Inflammatory macrophage treated with lipopolysaccharide for 4 hours (primary cell): Measurements from ENCODE around the gene BTF3L4.

ENCODE experiments used
- DNase-seq: peaks from one replicate; pipeline ENCODE4 v3.0.0-alpha.2; 2020

Gene BTF3L4

DNA sequence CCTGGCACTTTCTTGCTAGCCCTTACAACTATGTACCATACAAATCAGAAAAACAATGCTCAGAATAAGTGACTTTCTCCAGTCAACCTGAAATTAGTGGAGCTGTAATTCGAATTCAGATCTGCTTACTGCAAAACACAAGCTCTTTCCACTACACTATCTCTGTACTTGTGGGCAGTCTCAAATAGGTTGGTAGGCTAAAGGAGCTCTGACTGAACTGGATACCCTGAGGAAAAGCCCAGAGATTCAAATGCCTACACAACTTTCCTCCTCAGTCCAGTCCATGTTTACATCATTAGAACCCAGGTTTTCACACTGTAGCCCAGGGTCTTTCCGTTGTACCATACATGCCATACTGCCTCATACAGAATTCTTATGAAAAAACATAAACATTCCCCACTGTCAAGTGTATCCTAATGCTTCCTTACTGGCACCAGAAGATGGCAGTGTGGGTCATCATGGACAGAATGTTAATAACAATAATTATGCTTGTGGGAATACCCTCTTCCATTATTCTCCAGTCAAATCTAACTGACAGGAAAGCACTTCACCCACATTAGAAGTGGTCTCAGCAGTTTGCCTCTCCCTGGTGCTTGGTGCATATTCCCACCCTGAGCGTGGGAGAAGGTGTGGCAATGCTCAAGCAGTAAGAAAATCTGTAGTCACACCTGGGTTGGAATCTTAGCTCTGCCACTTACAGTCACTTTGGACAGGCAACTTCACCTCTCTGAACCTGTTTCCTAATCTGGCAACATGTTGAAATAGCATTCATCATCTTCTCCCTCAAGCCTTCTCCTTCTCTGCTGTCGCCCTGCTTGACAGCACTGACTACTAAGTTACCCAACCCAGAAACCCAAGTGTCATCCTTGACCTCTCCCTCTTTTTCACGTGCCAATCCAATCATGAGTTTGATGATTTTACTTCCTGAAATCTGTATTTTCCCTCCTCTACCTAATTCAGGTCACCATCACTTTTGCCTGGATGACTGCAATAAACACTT lies 71.4 kb downstream of the BTF3L4 start:
- DNase-seq: peak; percentile 59

DNA sequence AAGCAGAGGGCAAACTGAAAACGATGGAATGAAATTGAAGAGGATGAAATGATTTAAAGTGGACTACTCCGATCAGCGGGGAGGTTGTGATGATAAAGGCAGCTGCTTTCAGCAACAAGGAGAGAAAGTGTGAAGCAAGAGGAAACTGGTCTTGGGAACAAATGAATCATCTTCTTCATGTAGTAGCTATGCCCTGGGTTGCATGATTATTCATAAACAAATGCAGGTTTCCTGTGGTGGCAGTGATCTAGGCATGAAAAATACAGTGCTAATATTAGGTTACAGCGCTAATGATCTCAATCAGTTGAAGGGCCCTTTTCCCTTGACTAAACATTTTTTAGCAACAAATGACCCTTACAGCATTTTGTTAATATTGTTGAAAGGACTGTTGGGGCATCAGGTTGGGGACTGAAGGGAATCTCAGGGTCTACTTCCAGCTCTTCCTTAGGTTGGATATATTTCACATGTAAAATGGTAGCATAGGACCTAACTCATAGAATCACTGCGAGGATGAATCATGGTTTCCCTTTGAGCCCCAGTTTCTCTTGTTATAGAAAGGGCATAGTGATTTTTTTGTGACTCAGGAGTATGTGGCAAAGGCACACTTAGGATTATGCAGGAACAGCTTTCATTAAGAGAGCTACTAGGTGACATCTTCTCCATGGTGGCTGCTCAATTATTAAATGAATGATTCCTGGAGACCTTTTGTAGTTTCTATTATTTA lies 83.9 kb downstream of the BTF3L4 start:
- peak; percentile 91 for DNase-seq
